Measurements from ENCODE around the gene WNT10A. TPM values are rescaled to one million over a fixed set of nuclear protein-coding genes. Genes with fewer than 3 reads are reported as not detected.

Gene WNT10A
- total RNA-seq, 1 donor from 2014 or later, result 3.4 TPM

DNA sequence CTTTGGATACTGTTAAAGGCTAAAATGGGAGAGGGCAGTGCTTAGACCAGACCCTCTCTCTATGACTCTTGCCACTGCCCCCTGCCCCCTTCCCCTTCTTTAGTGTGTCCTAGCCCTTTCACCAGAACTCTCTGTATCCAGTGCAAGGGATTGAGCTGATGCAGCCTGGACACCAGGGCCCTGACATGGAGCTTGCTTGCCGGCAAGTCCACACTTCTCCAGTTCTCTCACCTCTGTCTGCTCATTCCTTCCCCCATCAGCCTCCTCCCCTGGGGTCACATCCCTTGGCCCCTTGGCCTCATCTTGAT, 22.6 kb upstream of the WNT10A start:
- ATAC-seq, result no peak

DNA sequence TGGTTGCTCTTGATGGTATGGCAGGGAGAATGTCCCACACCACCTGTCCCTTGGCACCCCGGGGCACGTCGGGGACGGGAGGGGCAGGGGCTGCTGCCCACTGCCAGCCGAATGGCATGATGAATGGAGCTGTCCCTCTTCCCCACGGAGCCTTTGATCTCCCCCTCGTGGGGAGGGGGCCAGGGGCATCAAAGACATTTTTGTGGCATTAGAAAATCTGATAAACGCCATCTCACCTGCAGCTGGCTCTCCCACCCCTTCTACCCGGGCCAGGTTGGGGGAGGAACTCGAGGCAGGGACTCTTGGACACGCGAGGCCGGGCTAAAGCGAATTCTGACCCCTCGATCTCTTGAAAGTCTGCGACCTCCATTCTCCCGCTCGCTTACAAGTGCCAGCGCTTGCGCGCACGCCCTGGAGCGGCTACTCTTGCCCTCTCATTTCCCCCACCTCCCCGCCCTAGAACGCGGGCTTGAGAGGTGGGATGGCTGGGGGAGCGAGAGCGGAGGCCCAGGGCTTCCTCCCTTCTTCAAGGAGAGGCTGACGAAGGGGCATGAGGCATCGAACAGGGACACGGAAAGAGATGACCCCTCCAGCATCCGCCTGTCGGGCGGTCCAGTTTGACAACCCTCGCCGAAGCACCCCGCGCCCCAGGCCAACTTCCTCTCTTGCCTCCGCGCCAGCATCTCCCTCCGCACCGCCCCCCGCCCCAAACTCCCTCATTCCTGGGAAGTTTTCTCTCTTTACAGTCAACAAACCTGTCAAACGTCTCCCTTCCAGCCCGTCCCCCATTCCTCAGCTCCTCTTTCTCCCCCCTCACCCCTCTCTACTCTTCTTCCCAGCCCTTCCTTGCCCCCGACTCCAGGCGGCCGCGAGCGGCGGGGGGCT, 21.7 kb upstream of the WNT10A start:
- no peak for ATAC-seq

DNA sequence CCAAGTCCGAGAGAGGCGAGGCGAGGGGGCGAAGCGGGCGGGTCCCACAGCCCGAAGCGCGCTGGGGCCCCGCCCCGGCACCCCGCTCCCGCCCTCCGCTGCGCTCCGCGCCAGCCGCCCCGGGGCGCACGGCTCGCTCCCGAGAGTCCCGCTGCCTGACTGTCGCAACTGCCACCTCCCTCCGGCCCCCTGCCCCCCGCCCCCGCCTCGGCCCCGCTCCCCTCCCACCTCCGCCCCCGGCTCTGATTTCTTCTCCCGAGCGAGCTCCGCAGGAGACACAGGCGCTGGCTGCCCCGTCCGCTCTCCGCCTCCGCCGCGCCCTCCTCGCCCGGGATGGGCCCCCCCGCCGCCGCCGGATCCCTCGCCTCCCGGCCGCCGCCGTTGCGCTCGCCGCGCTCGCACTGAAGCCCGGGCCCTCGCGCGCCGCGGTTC, 21.1 kb upstream of the WNT10A start, which contains the start of gene WNT6:
Gene WNT6 (plus strand): TSS at position 250 of the 432 bp plus-strand sequence. CDS start 233 bp downstream, outside the sequence.
- peak; percentile 18 for ATAC-seq

DNA sequence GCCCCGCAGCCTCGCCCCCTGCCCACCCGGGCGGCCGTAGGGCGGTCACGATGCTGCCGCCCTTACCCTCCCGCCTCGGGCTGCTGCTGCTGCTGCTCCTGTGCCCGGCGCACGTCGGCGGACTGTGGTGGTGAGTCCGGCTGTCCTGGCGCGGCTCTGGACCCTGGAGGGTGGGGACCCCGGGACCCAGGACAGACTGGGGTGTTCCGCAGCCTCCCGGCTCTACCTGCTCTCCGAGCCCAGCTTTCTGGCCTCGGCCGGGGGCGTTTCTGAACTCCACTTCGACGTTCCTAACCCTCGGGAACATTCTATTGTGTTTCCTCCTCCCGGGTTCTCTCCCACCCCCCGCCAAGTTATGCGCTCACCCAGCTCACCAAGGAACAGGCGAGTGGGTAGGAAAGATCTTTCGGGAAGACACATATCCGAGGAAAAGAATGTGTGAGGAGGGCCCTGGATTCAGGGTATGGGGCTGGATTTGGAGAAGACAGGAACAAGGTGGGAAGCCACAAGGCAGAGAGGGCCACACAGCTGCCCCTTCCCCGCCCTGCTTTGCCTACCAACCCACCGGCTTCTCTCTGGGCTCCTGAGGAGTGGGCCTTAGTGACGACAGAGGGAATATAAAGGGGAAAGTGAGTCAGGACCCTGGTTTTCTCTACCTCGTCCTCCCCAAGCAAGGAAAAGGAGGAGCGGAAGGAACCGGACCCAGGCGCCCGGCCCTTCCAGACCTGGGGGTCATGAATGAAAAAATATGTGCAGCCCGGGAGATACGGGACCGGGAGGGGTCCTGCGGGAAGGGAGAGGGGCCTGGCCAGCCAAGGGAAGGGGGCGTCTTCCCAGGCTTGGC, 20.4 kb upstream of the WNT10A start:
- no peak for ATAC-seq

DNA sequence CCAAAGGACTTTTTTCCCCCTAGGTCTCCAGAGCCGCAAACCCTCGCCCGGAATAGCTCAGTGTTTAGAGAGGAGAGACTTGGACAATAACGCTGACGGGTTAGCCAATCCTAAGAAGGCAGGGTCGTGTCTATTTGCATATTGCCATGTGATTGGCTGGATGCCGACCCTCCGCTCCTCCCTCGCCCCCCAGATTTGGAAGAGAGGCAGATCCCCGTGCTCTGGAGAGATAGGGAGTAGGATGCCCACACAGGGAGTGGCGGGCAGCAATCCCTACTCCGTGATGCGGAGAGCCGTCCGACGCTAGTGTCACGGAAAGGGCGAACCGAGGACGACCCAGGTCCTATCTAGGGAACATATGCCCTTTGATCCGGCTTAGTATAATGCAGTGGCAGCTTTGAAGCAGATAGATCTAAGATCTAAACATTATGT, 19.7 kb upstream of the WNT10A start:
- no peak for ATAC-seq

DNA sequence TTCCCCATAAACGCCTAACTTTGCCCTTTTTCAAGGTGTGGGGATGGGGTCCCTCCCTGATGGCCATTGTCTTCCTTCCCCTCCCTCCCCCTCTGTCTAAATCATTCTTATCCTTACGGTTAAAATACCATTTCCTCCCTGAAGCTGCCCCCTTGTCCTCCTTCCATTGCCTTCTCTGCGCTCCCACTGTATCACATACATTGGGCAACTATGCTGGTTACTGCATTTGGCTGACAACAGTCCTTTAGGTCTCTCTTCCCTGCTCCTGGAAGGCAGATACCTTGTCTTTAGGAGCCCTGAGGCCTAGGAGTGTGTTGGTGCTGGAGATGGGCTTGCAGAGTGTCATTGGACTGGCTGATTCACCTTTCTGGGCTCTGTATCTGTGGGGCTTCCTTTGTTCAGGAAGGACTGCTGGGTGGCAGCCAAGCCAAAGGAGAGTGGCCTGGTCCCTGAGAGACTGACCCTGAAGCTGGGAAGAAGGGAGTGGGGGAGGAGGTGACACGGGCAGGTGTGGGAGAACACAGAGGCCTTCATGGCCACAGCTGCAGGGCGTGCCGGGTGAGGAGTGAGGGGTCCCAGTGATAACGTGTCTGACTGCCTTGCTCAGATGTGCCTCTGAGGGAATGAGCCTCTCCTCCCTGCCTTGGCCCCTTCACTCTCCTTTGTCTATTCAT, 18.9 kb upstream of the WNT10A start:
- no peak for ATAC-seq

DNA sequence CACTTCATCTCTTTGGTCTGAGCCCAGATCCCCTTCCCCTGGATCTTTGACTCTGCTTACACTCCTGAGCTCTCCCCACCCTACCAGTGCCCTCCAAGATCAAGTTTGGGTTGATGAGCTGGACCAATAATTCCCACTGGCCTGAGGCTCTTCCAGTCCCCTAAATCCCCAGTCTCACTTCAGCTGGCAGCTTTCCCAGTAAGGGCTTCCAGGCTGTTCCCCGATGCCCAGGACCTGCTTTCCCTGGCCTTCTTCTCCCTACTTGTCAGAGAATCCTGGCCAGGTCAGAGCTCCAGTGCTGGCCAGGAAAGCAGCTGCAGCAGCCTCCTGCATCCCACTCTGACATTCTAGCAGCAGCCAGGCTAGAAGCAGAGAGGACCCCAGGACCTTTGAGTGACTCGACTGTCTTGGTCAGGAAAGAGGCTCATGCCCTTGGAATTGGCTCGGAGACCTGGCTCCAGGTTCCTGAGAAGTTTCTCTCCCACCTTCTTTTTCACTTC, 17.6 kb upstream of the WNT10A start:
- ATAC-seq, result no peak

DNA sequence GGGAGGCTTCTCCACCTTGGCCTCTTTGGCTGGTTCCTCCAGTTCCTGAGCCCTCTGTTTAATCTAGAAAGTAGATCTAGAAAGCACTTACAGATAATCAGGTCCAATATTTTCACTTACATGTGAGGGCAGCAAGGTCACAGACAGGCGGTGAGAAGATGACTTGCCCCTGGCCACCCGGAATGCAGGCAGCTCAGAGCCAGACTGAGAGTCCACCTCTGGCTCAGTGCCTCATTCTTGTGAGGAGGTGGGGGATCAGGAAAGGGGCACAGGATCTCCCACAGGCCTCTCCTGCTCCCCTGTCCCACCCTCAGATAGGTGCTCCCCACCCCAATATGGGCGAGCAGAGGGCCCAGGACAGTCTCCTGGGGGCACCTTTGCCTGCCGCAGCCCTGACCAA, 15.3 kb upstream of the WNT10A start:
- ATAC-seq, result no peak

DNA sequence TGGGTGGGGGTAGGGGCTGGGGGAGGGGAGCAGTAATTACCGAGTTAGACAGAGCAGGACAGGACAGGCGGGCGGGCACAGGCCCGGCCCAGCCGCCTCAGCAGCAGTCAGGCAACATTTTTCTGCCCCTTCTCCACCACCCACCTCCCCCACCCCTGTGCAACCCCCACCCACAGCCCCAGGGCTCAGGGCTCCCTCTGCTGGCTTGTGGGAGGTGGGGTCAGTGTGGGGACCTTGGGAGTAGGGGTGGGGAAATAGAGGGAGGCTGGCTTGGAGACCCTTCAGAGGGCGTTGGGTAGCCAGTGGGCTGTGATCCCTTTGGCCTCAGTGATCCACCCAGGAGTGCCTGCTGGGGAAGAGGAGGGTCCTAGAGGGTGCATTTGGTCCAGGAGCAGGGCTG, 14.7 kb upstream of the WNT10A start:
- ATAC-seq, result no peak

DNA sequence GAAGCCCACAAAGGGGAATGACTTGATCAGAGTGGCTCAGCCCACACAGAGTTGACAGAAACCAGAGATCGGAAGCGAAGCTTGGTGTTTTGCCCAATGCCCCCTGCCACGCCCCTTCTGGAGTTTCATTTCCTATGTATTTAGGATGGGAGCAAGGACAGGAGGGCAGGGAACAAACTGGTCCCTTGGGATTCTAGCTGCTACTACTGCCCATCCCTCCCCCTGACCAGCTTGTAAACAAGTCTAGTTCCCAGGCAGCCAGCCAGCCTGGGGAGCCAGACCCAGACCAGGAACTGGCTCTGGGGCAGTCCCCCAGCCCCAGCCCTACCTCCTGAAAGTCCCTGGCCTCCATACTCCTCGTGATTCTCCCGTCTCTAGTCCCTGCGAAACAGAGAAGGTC, 12.8 kb upstream of the WNT10A start:
- ATAC-seq, result no peak

DNA sequence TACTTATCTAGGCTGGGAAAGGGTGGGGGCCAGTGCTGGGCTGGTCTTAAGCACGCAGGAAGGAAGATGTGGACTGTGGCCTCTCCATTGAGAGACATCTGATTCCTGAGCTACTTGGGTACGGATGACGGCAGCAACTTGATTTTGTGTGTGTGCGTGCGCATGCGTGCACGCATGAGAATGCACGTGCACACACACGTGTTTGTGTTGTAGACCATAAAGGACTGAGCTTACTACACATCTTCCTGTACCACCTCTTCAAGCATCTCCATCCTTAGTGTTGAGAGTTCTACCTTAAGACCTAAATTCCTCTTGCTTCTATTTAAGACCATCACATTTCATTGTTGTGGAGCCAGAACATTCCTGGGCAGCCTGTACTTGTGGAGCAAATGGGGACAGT, 11.6 kb upstream of the WNT10A start:
- ATAC-seq, result no peak

DNA sequence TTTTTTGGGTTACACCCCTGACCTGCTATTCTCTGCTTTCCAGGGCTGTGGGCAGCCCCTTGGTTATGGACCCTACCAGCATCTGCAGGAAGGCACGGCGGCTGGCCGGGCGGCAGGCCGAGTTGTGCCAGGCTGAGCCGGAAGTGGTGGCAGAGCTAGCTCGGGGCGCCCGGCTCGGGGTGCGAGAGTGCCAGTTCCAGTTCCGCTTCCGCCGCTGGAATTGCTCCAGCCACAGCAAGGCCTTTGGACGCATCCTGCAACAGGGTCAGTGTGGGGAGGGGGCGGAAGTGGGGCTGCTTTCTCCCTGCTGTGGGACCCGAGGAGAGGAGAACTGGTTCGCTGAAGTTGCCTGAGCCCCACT, 9.7 kb upstream of the WNT10A start:
- no peak for ATAC-seq

DNA sequence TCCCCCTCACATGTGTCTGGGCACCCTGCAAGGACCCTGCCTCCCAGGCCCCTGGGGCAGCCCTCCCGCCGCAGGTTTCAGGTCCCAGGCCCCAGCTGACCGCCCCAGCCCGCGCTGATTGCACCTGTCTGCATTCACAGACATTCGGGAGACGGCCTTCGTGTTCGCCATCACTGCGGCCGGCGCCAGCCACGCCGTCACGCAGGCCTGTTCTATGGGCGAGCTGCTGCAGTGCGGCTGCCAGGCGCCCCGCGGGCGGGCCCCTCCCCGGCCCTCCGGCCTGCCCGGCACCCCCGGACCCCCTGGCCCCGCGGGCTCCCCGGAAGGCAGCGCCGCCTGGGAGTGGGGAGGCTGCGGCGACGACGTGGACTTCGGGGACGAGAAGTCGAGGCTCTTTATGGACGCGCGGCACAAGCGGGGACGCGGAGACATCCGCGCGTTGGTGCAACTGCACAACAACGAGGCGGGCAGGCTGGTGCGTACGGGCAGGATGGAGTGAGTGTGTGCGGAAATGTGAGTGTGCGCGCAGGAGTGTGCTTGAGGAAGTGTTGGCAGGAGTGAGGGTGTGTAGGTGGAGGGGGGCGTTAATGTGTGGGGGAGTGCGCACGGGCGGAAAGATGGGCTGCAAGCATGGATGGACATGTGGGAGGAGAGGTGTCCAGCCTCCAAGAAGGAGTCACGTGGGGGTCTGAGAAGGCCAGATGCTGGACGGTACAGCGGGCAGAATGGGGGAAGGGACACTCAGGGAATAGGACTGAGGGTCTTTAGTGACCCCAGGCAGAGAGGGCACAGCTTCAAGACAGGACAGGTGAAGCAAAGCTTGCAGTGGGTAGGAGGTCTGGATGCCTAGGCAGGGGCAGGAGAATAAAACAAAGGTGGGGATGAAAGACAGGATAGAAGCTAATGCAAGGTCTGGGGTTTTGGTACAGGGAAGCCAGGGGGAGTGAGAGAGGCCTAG, 9.0 kb upstream of the WNT10A start:
- ATAC-seq, result no peak

DNA sequence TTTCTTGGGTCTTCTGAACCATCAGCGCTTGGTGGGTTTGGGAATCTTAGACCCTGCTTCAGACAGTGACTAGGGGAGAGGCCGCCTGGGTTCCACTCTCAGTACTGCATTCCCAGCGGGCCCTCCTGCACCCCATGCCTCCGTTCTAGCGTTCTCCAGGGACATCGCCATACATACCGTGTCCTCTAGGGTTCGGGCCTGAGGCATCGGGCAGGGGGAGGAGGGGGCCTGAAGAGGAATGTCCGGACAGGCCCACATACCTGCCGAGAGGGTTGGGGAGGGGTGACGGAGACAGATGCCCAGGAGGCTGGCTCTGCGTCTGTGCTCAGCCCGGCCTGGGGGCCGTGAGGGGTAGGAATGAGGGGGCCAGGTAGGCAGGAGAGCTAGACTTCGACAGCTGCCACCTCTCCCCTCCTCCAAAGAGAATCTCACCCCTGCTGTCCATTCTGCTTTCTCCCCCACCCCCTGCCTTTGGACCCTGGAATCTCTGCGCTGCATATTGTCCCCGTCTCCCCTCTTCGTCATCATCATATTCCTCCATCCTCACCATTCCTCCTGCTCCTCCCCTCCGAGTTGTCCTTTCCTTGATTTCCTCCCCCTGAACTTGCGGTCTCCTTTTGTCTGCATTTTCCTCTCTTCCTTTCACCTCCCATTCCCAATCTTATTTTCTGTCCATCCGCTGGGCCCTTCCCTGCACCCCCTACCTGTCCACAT, 7.8 kb upstream of the WNT10A start:
- no peak for ATAC-seq

DNA sequence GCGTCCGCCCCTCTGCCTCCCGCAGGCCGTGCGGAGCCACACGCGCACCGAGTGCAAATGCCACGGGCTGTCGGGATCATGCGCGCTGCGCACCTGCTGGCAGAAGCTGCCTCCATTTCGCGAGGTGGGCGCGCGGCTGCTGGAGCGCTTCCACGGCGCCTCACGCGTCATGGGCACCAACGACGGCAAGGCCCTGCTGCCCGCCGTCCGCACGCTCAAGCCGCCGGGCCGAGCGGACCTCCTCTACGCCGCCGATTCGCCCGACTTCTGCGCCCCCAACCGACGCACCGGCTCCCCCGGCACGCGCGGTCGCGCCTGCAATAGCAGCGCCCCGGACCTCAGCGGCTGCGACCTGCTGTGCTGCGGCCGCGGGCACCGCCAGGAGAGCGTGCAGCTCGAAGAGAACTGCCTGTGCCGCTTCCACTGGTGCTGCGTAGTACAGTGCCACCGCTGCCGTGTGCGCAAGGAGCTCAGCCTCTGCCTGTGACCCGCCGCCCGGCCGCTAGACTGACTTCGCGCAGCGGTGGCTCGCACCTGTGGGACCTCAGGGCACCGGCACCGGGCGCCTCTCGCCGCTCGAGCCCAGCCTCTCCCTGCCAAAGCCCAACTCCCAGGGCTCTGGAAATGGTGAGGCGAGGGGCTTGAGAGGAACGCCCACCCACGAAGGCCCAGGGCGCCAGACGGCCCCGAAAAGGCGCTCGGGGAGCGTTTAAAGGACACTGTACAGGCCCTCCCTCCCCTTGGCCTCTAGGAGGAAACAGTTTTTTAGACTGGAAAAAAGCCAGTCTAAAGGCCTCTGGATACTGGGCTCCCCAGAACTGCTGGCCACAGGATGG, 7.1 kb upstream of the WNT10A start:
- ATAC-seq, result no peak

DNA sequence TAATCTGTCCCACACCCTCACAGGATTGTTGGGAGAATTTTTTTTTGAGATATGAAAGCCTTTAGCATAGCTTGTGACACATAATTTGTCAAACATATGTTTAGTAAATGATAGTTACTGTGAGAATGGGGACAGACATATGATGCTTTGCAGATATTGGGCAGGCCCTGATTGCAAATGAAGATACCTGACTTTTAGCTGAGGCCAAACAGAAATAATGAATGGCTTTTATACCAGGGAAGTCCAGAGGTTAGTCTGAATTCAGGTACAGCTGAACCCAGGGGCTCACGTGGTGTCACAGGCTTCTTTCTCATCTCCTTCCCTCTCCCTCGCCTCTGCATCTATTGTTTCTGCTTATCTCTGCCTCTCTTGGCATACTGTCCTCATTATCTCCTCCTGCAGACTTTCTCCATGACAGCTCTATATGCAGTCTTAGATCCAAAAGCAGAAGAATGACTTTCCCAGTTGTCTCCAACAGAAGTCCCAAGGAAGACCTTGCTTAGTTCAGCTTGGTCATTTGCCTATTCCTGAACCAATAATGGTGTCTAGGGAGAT, 4.9 kb upstream of the WNT10A start:
- no peak for ATAC-seq

DNA sequence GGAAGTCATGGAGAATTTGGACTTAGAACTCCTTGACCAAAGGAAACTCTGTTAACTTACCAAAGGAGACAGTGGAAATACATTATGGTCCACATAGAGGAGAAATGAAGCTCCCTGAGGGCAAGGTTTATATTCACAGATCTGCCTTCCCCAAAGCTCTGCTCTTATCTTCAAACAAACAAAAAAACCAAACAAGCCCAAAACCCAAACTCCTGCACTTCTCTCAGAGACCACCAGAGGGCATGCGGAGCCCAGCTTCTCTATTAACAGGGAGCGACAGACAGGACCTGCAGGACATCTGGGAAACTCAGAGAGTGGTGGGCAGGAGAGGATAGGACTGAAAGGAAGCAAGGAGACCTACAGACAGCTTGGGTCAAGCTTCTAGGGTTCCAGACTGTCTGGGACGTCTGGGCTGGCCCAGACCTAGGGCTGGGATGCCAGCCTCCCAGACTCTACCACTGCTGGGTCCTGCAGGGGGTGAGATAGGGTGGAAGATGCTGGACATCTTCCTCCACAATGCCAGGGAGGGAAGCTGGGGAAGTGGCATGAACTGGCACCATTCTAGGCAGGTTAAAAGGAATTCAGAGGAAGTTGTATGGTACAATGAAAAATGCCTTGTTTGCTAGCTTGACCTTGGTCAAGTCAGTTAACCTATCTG, 4.0 kb upstream of the WNT10A start:
- ATAC-seq, result peak; percentile 16

DNA sequence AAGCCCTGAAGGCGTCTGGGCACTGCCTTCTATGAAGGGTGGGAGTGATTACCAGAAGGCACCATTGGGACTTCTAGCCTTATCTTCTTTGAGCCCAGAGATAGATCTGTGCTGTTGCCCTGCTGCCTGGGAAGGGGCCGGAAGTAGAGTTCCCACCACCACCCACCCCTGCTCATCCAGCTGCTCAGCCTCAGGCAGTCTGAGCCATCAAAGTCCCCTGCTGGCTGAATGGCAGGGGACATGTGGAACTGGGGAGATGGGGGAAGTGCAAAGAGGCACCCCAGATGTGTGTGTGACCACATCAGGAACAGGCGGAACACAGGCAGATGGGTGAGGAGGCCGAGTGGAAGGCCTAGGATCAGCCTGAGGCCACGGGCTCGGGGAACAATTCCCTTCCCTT, 3.3 kb upstream of the WNT10A start:
- no peak for ATAC-seq

DNA sequence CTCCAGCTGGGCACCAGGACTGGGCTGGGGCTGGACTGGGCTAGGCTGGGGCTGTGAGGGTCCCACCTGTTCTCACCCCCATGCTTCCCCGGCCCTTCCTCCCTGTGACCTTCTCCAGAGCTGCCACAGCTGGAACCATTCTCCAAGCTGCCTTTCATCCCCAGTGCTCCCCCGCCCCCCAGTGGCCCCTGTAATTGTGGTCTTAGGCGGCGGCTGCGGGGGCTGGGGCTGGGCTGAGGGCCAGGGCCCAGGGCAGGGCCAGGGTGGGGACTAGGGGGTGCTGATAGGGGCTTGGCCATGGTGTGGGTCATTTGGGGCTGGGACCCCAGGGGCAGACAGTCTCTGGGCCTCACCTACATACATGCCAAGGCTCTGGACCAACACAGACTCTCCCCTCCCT, 2.8 kb upstream of the WNT10A start:
- ATAC-seq, result no peak
